HEK293 (cell line): Measurements from ENCODE around the gene PDK4.

Experiments used
- CTCF ChIA-PET: fragments of 350-600 bp; formaldehyde crosslinking; extraction: SDS; loops from one replicate; lab custom pipeline; 2021; ENCODE audit warnings: antibody characterized with exemption; lab: Yijun Ruan, JAX
- POLR2A ChIA-PET: fragments of 300-600 bp; formaldehyde crosslinking; extraction: SDS; loops from one replicate; lab custom pipeline; 2020; ENCODE audit warnings: antibody characterized with exemption, inconsistent platforms; lab: Yijun Ruan, JAX
- H3K27ac ChIP-seq: fragments of 200-500 bp; sonication (Bioruptor generic); 2 replicates; pipeline ENCODE4 v1.5.1; 2014; ENCODE audit warnings: low read depth, low read length, control low read depth, inconsistent platforms; ENCODE audit errors: extremely low read depth
- H3K36me3 ChIP-seq, 2 experiments: fragments of 200-500 bp in 1 of 2; sonication (Bioruptor generic) in 1 of 2; 1 replicate in 1 of 2; 2 replicates in 1 of 2; pipeline ENCODE4 v1.5.1; 2014 to 2017; ENCODE audit warnings: inconsistent platforms in 2 of 2, low read length in 2 of 2; ENCODE audit not compliant: control insufficient read depth in 2 of 2, insufficient read depth in 1 of 2
- H3K4me1 ChIP-seq: fragments of 200-500 bp; sonication (Bioruptor generic); 2 replicates; pipeline ENCODE4 v1.5.1; 2014; ENCODE audit warnings: mild to moderate bottlenecking, low read length, inconsistent platforms; ENCODE audit not compliant: control insufficient read depth, insufficient read depth
- H3K4me3 ChIP-seq: 2 replicates; pipeline ENCODE4 v1.5.1; 2011; ENCODE audit warnings: low read depth, mild to moderate bottlenecking, control low read depth, low read length, moderate library complexity
- H3K9me3 ChIP-seq: fragments of 200-500 bp; sonication (Bioruptor generic); 2 replicates; pipeline ENCODE4 v1.5.1; 2014; ENCODE audit warnings: low read depth, low read length, inconsistent platforms; ENCODE audit not compliant: control insufficient read depth, insufficient read depth
- GLIS1 ChIP-seq: fragments of 450-650 bp; formaldehyde crosslinking; IDR thresholded peaks from 2 replicates; pipeline ENCODE4 v1.5.1; 2016; ENCODE audit warnings: missing biosample characterization, missing genetic modification characterization
- MZF1 ChIP-seq: fragments of 450-650 bp; formaldehyde crosslinking; IDR thresholded peaks from 2 replicates; pipeline ENCODE4 v1.5.1; 2017; ENCODE audit warnings: missing biosample characterization, missing genetic modification characterization, borderline replicate concordance
- SETDB1 ChIP-seq: IDR thresholded peaks from one replicate; pipeline ENCODE4 v1.6.1; 2017; ENCODE audit warnings: mild to moderate bottlenecking, low read length, moderate library complexity, mixed read lengths; ENCODE audit not compliant: insufficient read length
- TCF7L2 ChIP-seq: IDR thresholded peaks from 2 replicates; pipeline ENCODE4 v1.6.1; 2011; ENCODE audit warnings: low read depth, mild to moderate bottlenecking, inconsistent platforms, low read length, moderate library complexity, borderline replicate concordance
- ZBTB20 ChIP-seq: fragments of 450-650 bp; formaldehyde crosslinking; IDR thresholded peaks from 2 replicates; pipeline ENCODE4 v1.5.1; 2016; ENCODE audit warnings: missing biosample characterization, missing genetic modification characterization
- ZBTB48 ChIP-seq: fragments of 450-650 bp; formaldehyde crosslinking; IDR thresholded peaks from 2 replicates; pipeline ENCODE4 v1.5.1; 2016; ENCODE audit warnings: missing biosample characterization, missing genetic modification characterization
- ZNF146 ChIP-seq: fragments of 450-650 bp; formaldehyde crosslinking; IDR thresholded peaks from 2 replicates; pipeline ENCODE4 v1.5.1; 2016; ENCODE audit warnings: missing biosample characterization, missing genetic modification characterization
- ZNF19 ChIP-seq: fragments of 450-650 bp; formaldehyde crosslinking; IDR thresholded peaks from 2 replicates; pipeline ENCODE4; 2016; ENCODE audit warnings: missing biosample characterization, missing genetic modification characterization, low read depth
- ZNF23 ChIP-seq: fragments of 450-650 bp; formaldehyde crosslinking; IDR thresholded peaks from 2 replicates; pipeline ENCODE4 v1.5.1; 2016; ENCODE audit warnings: missing biosample characterization, missing genetic modification characterization, borderline replicate concordance
- ZNF24 ChIP-seq: fragments of 450-650 bp; formaldehyde crosslinking; IDR thresholded peaks from 2 replicates; pipeline ENCODE4 v1.5.1; 2016; ENCODE audit warnings: missing biosample characterization, missing genetic modification characterization
- ZNF335 ChIP-seq: fragments of 450-650 bp; formaldehyde crosslinking; conservative IDR thresholded peaks from 2 replicates; pipeline ENCODE4 v1.5.1; 2016; ENCODE audit warnings: missing biosample characterization, missing genetic modification characterization
- ZNF354C ChIP-seq: fragments of 450-650 bp; formaldehyde crosslinking; IDR thresholded peaks from 2 replicates; pipeline ENCODE4 v1.5.1; 2016; ENCODE audit warnings: missing biosample characterization, missing genetic modification characterization, low read depth, borderline replicate concordance
- ZNF501 ChIP-seq: fragments of 450-650 bp; formaldehyde crosslinking; IDR thresholded peaks from 2 replicates; pipeline ENCODE4 v1.5.1; 2016; ENCODE audit warnings: missing biosample characterization, missing genetic modification characterization
- ZNF561 ChIP-seq: fragments of 450-650 bp; IDR thresholded peaks from 2 replicates; pipeline ENCODE4 v1.5.1; 2018; ENCODE audit warnings: missing biosample characterization, missing genetic modification characterization, borderline replicate concordance
- ZNF600 ChIP-seq: fragments of 450-650 bp; formaldehyde crosslinking; IDR thresholded peaks from 2 replicates; pipeline ENCODE4 v1.5.1; 2016; ENCODE audit warnings: missing biosample characterization, missing genetic modification characterization
- ZNF621 ChIP-seq: fragments of 450-650 bp; formaldehyde crosslinking; IDR thresholded peaks from 2 replicates; pipeline ENCODE4 v1.5.1; 2017; ENCODE audit warnings: missing biosample characterization, missing genetic modification characterization
- ZNF629 ChIP-seq: fragments of 450-650 bp; formaldehyde crosslinking; IDR thresholded peaks from 2 replicates; pipeline ENCODE4 v1.5.1; 2017; ENCODE audit warnings: missing biosample characterization, missing genetic modification characterization
- TF ChIP-seq, protein P1 (sequence below): fragments of 450-650 bp; formaldehyde crosslinking; IDR thresholded peaks from 2 replicates; pipeline ENCODE4 v1.5.1; 2017; ENCODE audit warnings: missing biosample characterization, missing genetic modification characterization
- TF ChIP-seq, protein P2 (sequence below): fragments of 450-650 bp; formaldehyde crosslinking; IDR thresholded peaks from 2 replicates; pipeline ENCODE4 v1.5.1; 2016; ENCODE audit warnings: missing biosample characterization, missing genetic modification characterization
- TF ChIP-seq, protein P3 (sequence below): fragments of 450-650 bp; formaldehyde crosslinking; IDR thresholded peaks from 2 replicates; pipeline ENCODE4 v1.5.1; 2016; ENCODE audit warnings: missing biosample characterization, missing genetic modification characterization
- TF ChIP-seq, protein P4 (sequence below): fragments of 450-650 bp; formaldehyde crosslinking; IDR thresholded peaks from 2 replicates; pipeline ENCODE4 v1.5.1; 2016; ENCODE audit warnings: missing biosample characterization, missing genetic modification characterization, borderline replicate concordance

The PDK4 gene

DNA sequence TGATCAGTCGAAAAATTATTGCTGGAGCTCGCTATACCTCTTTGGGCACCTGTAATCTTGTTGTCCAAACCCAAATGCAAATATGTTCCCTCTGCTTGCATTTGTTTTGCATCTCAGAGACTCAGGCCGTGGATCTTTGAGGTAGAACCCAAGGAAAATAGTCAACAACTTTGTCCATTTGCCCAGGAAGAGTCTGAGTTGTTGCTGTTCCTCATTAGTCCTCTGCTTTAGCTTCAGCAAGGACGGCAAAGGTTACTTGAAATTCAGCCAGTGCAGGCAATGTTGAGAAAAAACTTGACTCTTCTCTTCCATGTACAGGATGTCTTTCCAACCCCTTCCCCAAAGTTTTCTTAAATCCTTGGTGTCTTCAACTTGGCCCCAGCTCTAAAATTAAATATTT, 45.8 kb downstream of the PDK4 start:
- CTCF ChIA-PET = interaction anchor here (0.7 to 2.2 kb wide), 3 partner anchors 23 to 136 kb away, joined by 3 to 13 read pairs (median 4); no protein-coding TSS in a partner anchor
- H3K36me3 ChIP-seq = no peaks in the 10 kb centered on the region
- peak overlapping the region; percentile 66; the same call in 1 of the 2 replicates for H3K27ac ChIP-seq
- TF ChIP-seq, protein P1, sequence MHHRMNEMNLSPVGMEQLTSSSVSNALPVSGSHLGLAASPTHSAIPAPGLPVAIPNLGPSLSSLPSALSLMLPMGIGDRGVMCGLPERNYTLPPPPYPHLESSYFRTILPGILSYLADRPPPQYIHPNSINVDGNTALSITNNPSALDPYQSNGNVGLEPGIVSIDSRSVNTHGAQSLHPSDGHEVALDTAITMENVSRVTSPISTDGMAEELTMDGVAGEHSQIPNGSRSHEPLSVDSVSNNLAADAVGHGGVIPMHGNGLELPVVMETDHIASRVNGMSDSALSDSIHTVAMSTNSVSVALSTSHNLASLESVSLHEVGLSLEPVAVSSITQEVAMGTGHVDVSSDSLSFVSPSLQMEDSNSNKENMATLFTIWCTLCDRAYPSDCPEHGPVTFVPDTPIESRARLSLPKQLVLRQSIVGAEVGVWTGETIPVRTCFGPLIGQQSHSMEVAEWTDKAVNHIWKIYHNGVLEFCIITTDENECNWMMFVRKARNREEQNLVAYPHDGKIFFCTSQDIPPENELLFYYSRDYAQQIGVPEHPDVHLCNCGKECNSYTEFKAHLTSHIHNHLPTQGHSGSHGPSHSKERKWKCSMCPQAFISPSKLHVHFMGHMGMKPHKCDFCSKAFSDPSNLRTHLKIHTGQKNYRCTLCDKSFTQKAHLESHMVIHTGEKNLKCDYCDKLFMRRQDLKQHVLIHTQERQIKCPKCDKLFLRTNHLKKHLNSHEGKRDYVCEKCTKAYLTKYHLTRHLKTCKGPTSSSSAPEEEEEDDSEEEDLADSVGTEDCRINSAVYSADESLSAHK (tag by site-specific recombination) = no peak
- TF ChIP-seq ZNF354C = no peak
- no peak for TF ChIP-seq ZNF23 (tag by site-specific recombination)
- TF ChIP-seq ZNF501 (tag by site-specific recombination) = no peak
- TF ChIP-seq ZNF621 (tag by site-specific recombination) = no peak
- TF ChIP-seq ZNF19 (tag by site-specific recombination) = no peak
- TF ChIP-seq, all 188 proteins: peak for 0
- POLR2A ChIA-PET = no interaction called here
- Histone ChIP-seq H3K4me3 (no peak overlapping the region), H3K9me3 (no peaks in the 10 kb centered on the region), H3K4me1 (peaks cover 8% of the 10 kb centered on the region)

DNA sequence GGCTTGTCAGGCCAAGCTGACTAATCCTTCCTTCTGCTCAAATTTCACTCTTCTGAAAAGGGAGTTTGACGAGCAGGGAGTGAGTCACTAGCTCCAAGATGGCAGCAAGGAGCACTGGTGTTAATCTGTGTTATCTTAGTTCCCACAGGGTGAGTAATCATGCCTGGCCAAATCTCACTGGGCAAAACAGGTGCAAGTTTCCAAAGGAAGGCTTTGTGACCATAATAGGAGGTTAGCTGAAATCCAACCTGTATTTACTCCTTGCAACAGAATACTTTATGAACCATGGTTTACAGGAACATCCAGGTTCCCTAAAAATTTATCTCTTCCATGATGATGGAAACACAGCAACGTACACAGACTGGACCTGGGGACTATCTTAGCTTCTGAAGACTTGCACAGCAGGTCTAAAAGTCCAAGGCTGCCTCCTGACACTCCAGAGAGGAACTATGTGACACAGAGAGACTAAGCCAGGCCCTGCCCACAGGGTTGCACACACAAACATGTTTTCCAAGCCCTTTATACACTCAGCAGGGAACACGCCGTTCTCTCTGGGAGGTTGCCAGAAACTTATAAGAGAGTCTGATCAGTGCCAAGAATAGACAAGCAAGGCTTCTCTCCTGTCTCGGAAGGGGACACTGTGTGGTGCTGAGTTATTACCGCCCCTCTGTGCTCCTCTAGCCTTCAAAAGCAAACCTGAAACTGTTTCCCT, 46.3 kb downstream of the PDK4 start:
- Histone ChIP-seq H3K9me3 (no peaks in the 10 kb centered on the region), H3K36me3 (no peaks in the 10 kb centered on the region), H3K27ac (peak overlapping the region; percentile 66), H3K4me3 (no peak overlapping the region), H3K4me1 (peaks cover 12% of the 10 kb centered on the region)
- POLR2A ChIA-PET = interaction anchor here (0.9 kb wide), 1 partner anchor 59 kb away, joined by 3 read pairs; no protein-coding TSS in a partner anchor
- CTCF ChIA-PET = interaction anchor here (0.7 to 2.2 kb wide), 3 partner anchors 22 to 137 kb away, joined by 3 to 13 read pairs (median 4); no protein-coding TSS in a partner anchor
- TF ChIP-seq, protein P2, sequence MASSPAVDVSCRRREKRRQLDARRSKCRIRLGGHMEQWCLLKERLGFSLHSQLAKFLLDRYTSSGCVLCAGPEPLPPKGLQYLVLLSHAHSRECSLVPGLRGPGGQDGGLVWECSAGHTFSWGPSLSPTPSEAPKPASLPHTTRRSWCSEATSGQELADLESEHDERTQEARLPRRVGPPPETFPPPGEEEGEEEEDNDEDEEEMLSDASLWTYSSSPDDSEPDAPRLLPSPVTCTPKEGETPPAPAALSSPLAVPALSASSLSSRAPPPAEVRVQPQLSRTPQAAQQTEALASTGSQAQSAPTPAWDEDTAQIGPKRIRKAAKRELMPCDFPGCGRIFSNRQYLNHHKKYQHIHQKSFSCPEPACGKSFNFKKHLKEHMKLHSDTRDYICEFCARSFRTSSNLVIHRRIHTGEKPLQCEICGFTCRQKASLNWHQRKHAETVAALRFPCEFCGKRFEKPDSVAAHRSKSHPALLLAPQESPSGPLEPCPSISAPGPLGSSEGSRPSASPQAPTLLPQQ (tag by site-specific recombination) = no peak
- TF ChIP-seq ZNF146 (tag by site-specific recombination) = no peak
- TF ChIP-seq ZNF24 (tag by site-specific recombination) = 0 out of 2 replicates have a peak, but pooled peaks have one; percentile 18
- TF ChIP-seq ZNF600 = peak; percentile 46; the same call in 1 of the 2 replicates
- TF ChIP-seq ZBTB48 = peak; percentile 28; the same call in 1 of the 2 replicates
- TF ChIP-seq ZNF629 = peak; percentile 66
- TF ChIP-seq, protein P3, sequence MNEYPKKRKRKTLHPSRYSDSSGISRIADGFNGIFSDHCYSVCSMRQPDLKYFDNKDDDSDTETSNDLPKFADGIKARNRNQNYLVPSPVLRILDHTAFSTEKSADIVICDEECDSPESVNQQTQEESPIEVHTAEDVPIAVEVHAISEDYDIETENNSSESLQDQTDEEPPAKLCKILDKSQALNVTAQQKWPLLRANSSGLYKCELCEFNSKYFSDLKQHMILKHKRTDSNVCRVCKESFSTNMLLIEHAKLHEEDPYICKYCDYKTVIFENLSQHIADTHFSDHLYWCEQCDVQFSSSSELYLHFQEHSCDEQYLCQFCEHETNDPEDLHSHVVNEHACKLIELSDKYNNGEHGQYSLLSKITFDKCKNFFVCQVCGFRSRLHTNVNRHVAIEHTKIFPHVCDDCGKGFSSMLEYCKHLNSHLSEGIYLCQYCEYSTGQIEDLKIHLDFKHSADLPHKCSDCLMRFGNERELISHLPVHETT (tag by site-specific recombination) = 0 out of 2 replicates have a peak, but pooled peaks have one; percentile 34
- TF ChIP-seq GLIS1 (tag by site-specific recombination) = peak; percentile 51
- TF ChIP-seq ZBTB20 (tag by site-specific recombination) = peak; percentile 52; the same call in 1 of the 2 replicates
- no peak for TF ChIP-seq SETDB1
- TF ChIP-seq ZNF335 (tag by site-specific recombination) = peak; percentile 53; the same call in 1 of the 2 replicates
- TF ChIP-seq, protein P4, sequence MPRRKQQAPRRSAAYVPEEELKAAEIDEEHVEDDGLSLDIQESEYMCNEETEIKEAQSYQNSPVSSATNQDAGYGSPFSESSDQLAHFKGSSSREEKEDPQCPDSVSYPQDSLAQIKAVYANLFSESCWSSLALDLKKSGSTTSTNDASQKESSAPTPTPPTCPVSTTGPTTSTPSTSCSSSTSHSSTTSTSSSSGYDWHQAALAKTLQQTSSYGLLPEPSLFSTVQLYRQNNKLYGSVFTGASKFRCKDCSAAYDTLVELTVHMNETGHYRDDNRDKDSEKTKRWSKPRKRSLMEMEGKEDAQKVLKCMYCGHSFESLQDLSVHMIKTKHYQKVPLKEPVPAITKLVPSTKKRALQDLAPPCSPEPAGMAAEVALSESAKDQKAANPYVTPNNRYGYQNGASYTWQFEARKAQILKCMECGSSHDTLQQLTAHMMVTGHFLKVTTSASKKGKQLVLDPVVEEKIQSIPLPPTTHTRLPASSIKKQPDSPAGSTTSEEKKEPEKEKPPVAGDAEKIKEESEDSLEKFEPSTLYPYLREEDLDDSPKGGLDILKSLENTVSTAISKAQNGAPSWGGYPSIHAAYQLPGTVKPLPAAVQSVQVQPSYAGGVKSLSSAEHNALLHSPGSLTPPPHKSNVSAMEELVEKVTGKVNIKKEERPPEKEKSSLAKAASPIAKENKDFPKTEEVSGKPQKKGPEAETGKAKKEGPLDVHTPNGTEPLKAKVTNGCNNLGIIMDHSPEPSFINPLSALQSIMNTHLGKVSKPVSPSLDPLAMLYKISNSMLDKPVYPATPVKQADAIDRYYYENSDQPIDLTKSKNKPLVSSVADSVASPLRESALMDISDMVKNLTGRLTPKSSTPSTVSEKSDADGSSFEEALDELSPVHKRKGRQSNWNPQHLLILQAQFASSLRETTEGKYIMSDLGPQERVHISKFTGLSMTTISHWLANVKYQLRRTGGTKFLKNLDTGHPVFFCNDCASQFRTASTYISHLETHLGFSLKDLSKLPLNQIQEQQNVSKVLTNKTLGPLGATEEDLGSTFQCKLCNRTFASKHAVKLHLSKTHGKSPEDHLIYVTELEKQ (tag by site-specific recombination) = peak; percentile 60; the same call in 1 of the 2 replicates
- no peak for TF ChIP-seq TCF7L2
- 0 out of 2 replicates have a peak, but pooled peaks have one; percentile 30 for TF ChIP-seq ZNF561
- TF ChIP-seq MZF1 = peak; percentile 73; the same call in 1 of the 2 replicates
